Uterus (tissue), 4 donors: ENCODE data around the gene GJB6. TPM values are rescaled to one million over a fixed set of nuclear protein-coding genes. Genes with fewer than 3 reads are reported as not detected.

Experiments
- DNase-seq, 2 donors: peaks; one replicate each; pipeline ENCODE4 v3.0.0-alpha.2; 2019 to 2020
- H3K27ac ChIP-seq, 2 donors: fragments of 200-600 bp; sonication (generic); 1 replicate in 1 of 2; 2 replicates in 1 of 2; pipeline ENCODE4 v1.5.1; 2016 to 2018
- H3K27me3 ChIP-seq, 2 donors: fragments of 200-600 bp; sonication (generic); one replicate each; pipeline ENCODE4 v1.5.1; 2018 to 2019; ENCODE audit warnings: control low read depth in 1 of 2
- H3K36me3 ChIP-seq, 2 donors: fragments of 200-600 bp; sonication (generic); one replicate each; pipeline ENCODE4 v1.5.1; 2019; ENCODE audit warnings: control low read depth in 1 of 2
- H3K4me1 ChIP-seq, 2 donors: fragments of 200-600 bp; sonication (generic); one replicate each; pipeline ENCODE4 v1.5.1; 2018 to 2019; ENCODE audit warnings: control low read depth in 1 of 2
- H3K4me3 ChIP-seq, 2 donors: fragments of 200-600 bp; sonication (generic); 1 replicate in 1 of 2; 2 replicates in 1 of 2; pipeline ENCODE4 v1.5.1; 2018 to 2019; ENCODE audit warnings: mild to moderate bottlenecking in 1 of 2
- H3K9me3 ChIP-seq, 2 donors: fragments of 200-600 bp; sonication (generic); one replicate each; pipeline ENCODE4 v1.5.1; 2019; ENCODE audit warnings: control low read depth in 1 of 2
- CTCF ChIP-seq, 4 experiments: fragments of 200-600 bp in 2 of 4; fragments of 450-650 bp in 2 of 4; sonication (generic) in 2 of 4; IDR thresholded peaks; one replicate each; pipeline ENCODE4 v1.5.1; 2016 to 2019; ENCODE audit warnings: antibody characterized with exemption in 4 of 4, mild to moderate bottlenecking in 2 of 4, moderate library complexity in 1 of 4
- POLR2A ChIP-seq, 2 donors: fragments of 450-650 bp; IDR thresholded peaks; one replicate each; pipeline ENCODE4 v1.6.1; 2016; ENCODE audit warnings: antibody characterized with exemption in 2 of 2, mild to moderate bottlenecking in 1 of 2, moderate library complexity in 1 of 2
- intact Hi-C: fragments of 100-400 bp; cut with DNase I; formaldehyde crosslinking; loops from one replicate; pipeline ENCODE4 v1.15.1; 2023; ENCODE audit warnings: low total_unique reads
- total RNA-seq, 4 donors: library from RNA; depleted of rRNA in 3 of 4; stranded (reverse); fragments of >200 nt in 3 of 4; gene quantifications; one replicate each; pipeline versions ENCODE4 v1.1.0 to v1.2.4, GENCODE V29; 2014 to 2023
- donor health status: DM: yes; HTN: yes; CAD: no.

The GJB6 gene
- total RNA-seq, 4 donors from 2014 or later: 0.41 TPM; not detected in 3

DNA sequence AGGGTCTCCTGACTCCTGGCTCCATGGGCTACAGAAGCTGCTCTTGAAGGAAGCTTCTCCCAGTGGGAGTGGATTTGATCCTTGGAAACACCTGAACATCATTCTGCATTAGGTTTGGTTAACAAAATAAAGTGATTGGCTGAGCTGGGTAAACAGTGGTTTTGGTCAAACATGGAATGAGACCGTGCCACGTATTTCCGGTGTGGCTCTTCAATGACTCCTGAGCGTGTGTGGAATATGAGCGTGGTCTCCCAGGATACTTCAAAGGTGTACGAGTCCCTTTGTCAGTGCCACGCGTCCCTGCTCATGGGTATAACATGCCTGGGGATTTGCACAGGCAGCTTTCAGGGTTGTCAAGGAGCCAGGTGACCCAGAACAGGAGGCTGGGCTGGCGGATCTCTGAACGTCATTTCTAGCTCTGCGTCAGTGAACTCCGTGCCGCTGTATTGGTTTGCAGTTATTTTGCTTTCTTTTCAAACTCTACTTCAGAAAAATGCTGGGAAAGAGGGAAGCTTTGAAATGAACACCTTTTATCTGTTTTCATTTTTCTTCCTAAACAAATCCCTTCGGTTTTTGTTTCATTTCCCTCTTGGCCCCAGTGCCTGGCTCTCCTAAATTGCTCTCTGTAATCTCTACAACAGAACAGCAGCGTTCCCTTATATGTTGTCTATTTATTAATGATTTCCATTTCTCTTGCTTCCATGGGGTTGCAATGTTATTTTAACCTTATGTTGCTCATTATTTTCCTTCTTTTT is 26.3 kb upstream of the GJB6 start:
- intact Hi-C loops: no loop called here
- H3K4me1 ChIP-seq: no peaks in the 10 kb centered on the region

DNA sequence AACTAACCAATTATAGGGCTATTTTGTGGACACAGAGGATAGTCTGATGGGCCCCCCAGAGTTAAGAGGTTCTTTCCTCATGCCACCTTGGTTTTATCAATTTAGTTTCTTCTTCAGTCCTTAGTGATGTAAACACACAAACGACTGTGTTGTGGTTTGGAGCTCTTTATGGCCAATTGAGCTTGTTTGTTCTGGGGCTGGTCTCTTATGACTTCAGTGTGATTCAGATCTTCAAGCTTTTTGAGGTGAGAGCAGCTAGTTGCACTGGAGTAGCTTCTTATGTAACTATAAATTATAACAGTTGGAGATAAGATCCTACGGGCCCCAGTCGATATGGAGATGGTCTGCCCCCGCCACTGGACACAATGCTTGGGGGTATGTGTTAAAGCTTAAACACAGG is 22.0 kb upstream of the GJB6 start:
- Histone ChIP-seq H3K27me3 (no peaks in the 10 kb centered on the region), H3K36me3 (no peaks in the 10 kb centered on the region), H3K9me3 (no peaks in the 10 kb centered on the region), H3K27ac (no peak overlapping the region), H3K4me3 (no peak overlapping the region), H3K4me1 (no peaks in the 10 kb centered on the region)
- DNase-seq: no peak
- TF ChIP-seq CTCF (IDR thresholded peaks at IDR 0.05): no peak
- no peak for TF ChIP-seq POLR2A (IDR thresholded peaks at IDR 0.05)
- intact Hi-C loops: no loop called here

More for the DNA sequence above, 26.3 kb upstream of the GJB6 start:
- H3K36me3 ChIP-seq: no peaks in the 10 kb centered on the region
- H3K9me3 ChIP-seq: no peaks in the 10 kb centered on the region
- no peaks in the 10 kb centered on the region for H3K27me3 ChIP-seq
- TF ChIP-seq POLR2A (IDR thresholded peaks at IDR 0.05) (no peak), CTCF (IDR thresholded peaks at IDR 0.05) (no peak)
- no peak overlapping the region for H3K27ac ChIP-seq
- no peak overlapping the region for H3K4me3 ChIP-seq
- DNase-seq: no peak

DNA sequence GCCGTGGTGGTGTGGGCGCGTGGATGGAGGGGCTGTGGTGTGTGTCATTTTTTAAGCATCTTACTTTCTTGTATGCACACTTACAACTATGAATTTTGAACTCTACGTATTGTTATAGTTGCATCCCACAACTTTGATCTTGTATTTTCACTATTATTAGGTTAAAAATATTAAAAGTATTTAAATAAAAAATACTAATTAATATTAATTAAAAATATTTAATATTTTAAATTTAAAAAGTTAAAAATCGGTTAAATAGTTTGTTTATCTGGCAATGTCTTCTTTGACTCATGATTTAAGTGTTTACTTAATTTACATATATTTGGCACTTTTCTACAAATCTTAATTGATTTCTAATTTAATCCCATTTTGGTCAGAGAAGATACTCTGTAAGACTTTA is 17.8 kb upstream of the GJB6 start:
- intact Hi-C loops: no loop called here
- H3K36me3 ChIP-seq: no peaks in the 10 kb centered on the region
- H3K4me1 ChIP-seq: no peaks in the 10 kb centered on the region
- no peaks in the 10 kb centered on the region for H3K27me3 ChIP-seq
- H3K27ac ChIP-seq: no peak overlapping the region
- H3K9me3 ChIP-seq: no peaks in the 10 kb centered on the region
- no peak for DNase-seq
- no peak overlapping the region for H3K4me3 ChIP-seq
- TF ChIP-seq POLR2A (IDR thresholded peaks at IDR 0.05) (no peak), CTCF (IDR thresholded peaks at IDR 0.05) (no peak)

GRCh38 chr13:20247963-20248362 is 15.8 kb upstream of the GJB6 start:
- no peak for DNase-seq
- intact Hi-C loops: no loop called here
- no peak overlapping the region for H3K27ac ChIP-seq
- H3K4me3 ChIP-seq: no peak overlapping the region
- TF ChIP-seq POLR2A (IDR thresholded peaks at IDR 0.05): no peak
- TF ChIP-seq CTCF (IDR thresholded peaks at IDR 0.05): no peak
- H3K36me3 ChIP-seq: no peaks in the 10 kb centered on the region
- no peaks in the 10 kb centered on the region for H3K4me1 ChIP-seq
- no peaks in the 10 kb centered on the region for H3K27me3 ChIP-seq
- H3K9me3 ChIP-seq: no peaks in the 10 kb centered on the region

DNA sequence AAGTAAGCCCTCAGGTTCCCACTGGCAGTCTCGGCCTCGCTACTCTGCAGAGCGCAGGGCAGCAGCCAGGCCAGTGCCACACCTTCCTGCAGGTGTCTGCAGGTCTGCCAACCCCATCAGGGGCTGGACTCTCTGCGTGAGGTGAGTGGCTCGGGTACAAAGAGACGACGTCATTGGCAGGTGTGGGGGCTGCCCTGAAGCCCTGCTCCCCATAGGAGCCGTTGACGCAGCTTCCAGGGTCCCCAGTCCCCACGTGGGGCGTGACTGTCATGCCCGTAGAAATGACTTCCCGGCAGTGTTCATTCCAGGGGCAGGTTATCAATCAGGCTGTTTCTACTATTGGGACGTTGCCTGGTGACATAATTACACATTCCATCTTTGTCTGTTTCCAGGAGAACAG is 15.3 kb upstream of the GJB6 start:
- Histone ChIP-seq H3K4me1 (no peaks in the 10 kb centered on the region), H3K27me3 (no peaks in the 10 kb centered on the region), H3K27ac (no peak overlapping the region), H3K36me3 (no peaks in the 10 kb centered on the region), H3K9me3 (no peaks in the 10 kb centered on the region), H3K4me3 (no peak overlapping the region)
- DNase-seq: no peak
- TF ChIP-seq POLR2A (IDR thresholded peaks at IDR 0.05): no peak
- TF ChIP-seq CTCF (IDR thresholded peaks at IDR 0.05): no peak
- intact Hi-C loops: no loop called here
